ENCODE results near the gene MLLT6.
"Not testable (repeated sequence)": the region's sequence is repeated elsewhere in the genome, so short reads cannot be mapped to it uniquely, and the experiment has no call there.

Gene MLLT6

GRCh38 chr17:38725066-38725465 lies 20.0 kb downstream of the MLLT6 start:
- FAIRE-seq: no peak
- DNase-seq (ENCODE audit: low spot score): no peak

GRCh38 chr17:38726145-38726544 lies 21.1 kb downstream of the MLLT6 start:
- DNase-seq (ENCODE audit: low spot score); FAIRE-seq: not testable (repeated sequence)

GRCh38 chr17:38727736-38728135 lies 22.7 kb downstream of the MLLT6 start:
- no peak for DNase-seq (ENCODE audit: low spot score)
- FAIRE-seq: no peak

- no peak for DNase-seq (ENCODE audit: low spot score)
- no peak for FAIRE-seq
Observed at GRCh38 chr17:38728290-38728831, 23.3 kb downstream of the MLLT6 start.

- no peak for DNase-seq (ENCODE audit: low spot score)
- FAIRE-seq: no peak
Observed at GRCh38 chr17:38729368-38729885, 24.4 kb downstream of the MLLT6 start.

- FAIRE-seq (no peak), DNase-seq (ENCODE audit: low spot score) (peak; percentile 72)
Observed at GRCh38 chr17:38729886-38730525, 24.9 kb downstream of the MLLT6 start, which contains the start of gene CISD3. TSS of gene CISD3 (plus strand) at chr17:38730341. CDS start at chr17:38730359, 18 bp downstream.

GRCh38 chr17:38730526-38731379 lies 25.7 kb downstream of the MLLT6 start:
- FAIRE-seq (no peak), DNase-seq (ENCODE audit: low spot score) (peak; percentile 83)

- FAIRE-seq (no peak), DNase-seq (ENCODE audit: low spot score) (no peak)
Observed at GRCh38 chr17:38731526-38732294, 26.6 kb downstream of the MLLT6 start.

GRCh38 chr17:38732376-38733281 lies 27.6 kb downstream of the MLLT6 start:
- DNase-seq (ENCODE audit: low spot score) (no peak), FAIRE-seq (no peak)

GRCh38 chr17:38733282-38733981 lies 28.4 kb downstream of the MLLT6 start:
- no peak for FAIRE-seq

GRCh38 chr17:38733982-38734973 lies 29.2 kb downstream of the MLLT6 start:
- no peak for FAIRE-seq
- no peak for DNase-seq (ENCODE audit: low spot score)

More at GRCh38 chr17:38733282-38733981, 28.4 kb downstream of the MLLT6 start:
- no peak for DNase-seq (ENCODE audit: low spot score)

GRCh38 chr17:38735161-38735997 lies 30.3 kb downstream of the MLLT6 start:
- no peak for FAIRE-seq
- peak; percentile 18 for DNase-seq (ENCODE audit: low spot score)

GRCh38 chr17:38738007-38738662 lies 33.1 kb downstream of the MLLT6 start:
- FAIRE-seq: no peak
- DNase-seq (ENCODE audit: low spot score): no peak

- DNase-seq (ENCODE audit: low spot score): no peak
- no peak for FAIRE-seq
Observed at GRCh38 chr17:38738686-38739085, 33.6 kb downstream of the MLLT6 start.

GRCh38 chr17:38739305-38739704 lies 34.2 kb downstream of the MLLT6 start:
- no peak for DNase-seq (ENCODE audit: low spot score)
- FAIRE-seq: no peak

- FAIRE-seq (no peak), DNase-seq (ENCODE audit: low spot score) (no peak)
Observed at GRCh38 chr17:38740044-38740443, 35.0 kb downstream of the MLLT6 start.

- FAIRE-seq: no peak
- DNase-seq (ENCODE audit: low spot score): no peak
Observed at GRCh38 chr17:38740806-38741205, 35.7 kb downstream of the MLLT6 start.

Measured in RCC 7860 (cell line).